Right atrium auricular region (tissue), 2 donors: ENCODE data around the gene KHNYN. TPM values are rescaled to one million over a fixed set of nuclear protein-coding genes. Genes with fewer than 3 reads are reported as not detected.

Source experiments
- DNase-seq: peaks from one replicate; pipeline ENCODE4 v3.0.0-alpha.2; 2019; ENCODE audit warnings: low spot score
- H3K27ac ChIP-seq, 2 donors: fragments of 200-600 bp; sonication (generic); 1 replicate in 1 of 2; 2 replicates in 1 of 2; pipeline ENCODE4 v1.5.1; 2016 to 2019
- H3K27me3 ChIP-seq, 2 donors: fragments of 200-600 bp; sonication (generic); one replicate each; pipeline versions ENCODE4 v1.5.1 to v1.6.0; 2017 to 2019
- H3K36me3 ChIP-seq: fragments of 200-600 bp; sonication (generic); one replicate; pipeline ENCODE4 v1.5.1; 2016
- H3K4me1 ChIP-seq, 2 donors: fragments of 200-600 bp; sonication (generic); one replicate each; pipeline versions ENCODE4 v1.5.1 to v1.6.0; 2017 to 2019
- H3K4me3 ChIP-seq, 2 donors: fragments of 200-600 bp; sonication (generic); 1 replicate in 1 of 2; 2 replicates in 1 of 2; pipeline ENCODE4 v1.5.1; 2017 to 2019; ENCODE audit warnings: mild to moderate bottlenecking in 1 of 2, moderate library complexity in 1 of 2
- H3K9me3 ChIP-seq, 2 donors: fragments of 200-600 bp; sonication (generic); one replicate each; pipeline ENCODE4 v1.5.1; 2019
- total RNA-seq, 2 donors: library from RNA; depleted of rRNA; stranded (reverse); fragments of >200 nt; gene quantifications; one replicate each; pipeline ENCODE4 v1.1.0, GENCODE V29; 2016
- TF ChIP-seq, protein P1 (sequence below), 2 donors: fragments of 200-600 bp; sonication (generic); IDR thresholded peaks; one replicate each; pipeline ENCODE4 v1.5.1; 2019; ENCODE audit warnings: antibody characterized with exemption in 2 of 2

KHNYN gene
- total RNA-seq, 2 donors from 2014 or later = 16.3 to 23.0 TPM

DNA sequence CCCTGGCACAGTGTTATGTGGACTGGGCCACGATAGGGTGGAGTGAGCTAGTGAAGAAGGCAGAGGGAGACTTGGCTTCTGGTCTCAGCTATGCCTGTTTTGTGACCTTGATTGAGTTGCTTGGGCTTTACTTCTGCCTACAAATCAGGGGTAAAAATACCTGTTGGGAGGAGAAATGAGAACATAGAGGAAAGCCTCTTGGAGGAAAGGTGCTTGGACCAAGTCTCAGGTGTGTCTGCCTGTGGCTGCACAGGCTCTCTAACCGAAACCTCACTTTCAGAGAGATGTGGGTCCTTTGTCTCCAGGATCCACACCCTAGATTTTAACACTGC lies 7.9 kb downstream of the KHNYN start:
- TF ChIP-seq, protein P1, sequence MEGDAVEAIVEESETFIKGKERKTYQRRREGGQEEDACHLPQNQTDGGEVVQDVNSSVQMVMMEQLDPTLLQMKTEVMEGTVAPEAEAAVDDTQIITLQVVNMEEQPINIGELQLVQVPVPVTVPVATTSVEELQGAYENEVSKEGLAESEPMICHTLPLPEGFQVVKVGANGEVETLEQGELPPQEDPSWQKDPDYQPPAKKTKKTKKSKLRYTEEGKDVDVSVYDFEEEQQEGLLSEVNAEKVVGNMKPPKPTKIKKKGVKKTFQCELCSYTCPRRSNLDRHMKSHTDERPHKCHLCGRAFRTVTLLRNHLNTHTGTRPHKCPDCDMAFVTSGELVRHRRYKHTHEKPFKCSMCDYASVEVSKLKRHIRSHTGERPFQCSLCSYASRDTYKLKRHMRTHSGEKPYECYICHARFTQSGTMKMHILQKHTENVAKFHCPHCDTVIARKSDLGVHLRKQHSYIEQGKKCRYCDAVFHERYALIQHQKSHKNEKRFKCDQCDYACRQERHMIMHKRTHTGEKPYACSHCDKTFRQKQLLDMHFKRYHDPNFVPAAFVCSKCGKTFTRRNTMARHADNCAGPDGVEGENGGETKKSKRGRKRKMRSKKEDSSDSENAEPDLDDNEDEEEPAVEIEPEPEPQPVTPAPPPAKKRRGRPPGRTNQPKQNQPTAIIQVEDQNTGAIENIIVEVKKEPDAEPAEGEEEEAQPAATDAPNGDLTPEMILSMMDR (IDR thresholded peaks at IDR 0.05) = no peak
- peaks cover 64% of the 10 kb centered on the region for H3K36me3 ChIP-seq
- no peaks in the 10 kb centered on the region for H3K9me3 ChIP-seq
- DNase-seq = no peak
- H3K27me3 ChIP-seq = no peaks in the 10 kb centered on the region
- H3K4me3 ChIP-seq = no peak overlapping the region
- peak overlapping the region; percentile 65 to 67 for H3K27ac ChIP-seq
- peaks cover 0 to 45% of the 10 kb centered on the region in 2 donors for H3K4me1 ChIP-seq

DNA sequence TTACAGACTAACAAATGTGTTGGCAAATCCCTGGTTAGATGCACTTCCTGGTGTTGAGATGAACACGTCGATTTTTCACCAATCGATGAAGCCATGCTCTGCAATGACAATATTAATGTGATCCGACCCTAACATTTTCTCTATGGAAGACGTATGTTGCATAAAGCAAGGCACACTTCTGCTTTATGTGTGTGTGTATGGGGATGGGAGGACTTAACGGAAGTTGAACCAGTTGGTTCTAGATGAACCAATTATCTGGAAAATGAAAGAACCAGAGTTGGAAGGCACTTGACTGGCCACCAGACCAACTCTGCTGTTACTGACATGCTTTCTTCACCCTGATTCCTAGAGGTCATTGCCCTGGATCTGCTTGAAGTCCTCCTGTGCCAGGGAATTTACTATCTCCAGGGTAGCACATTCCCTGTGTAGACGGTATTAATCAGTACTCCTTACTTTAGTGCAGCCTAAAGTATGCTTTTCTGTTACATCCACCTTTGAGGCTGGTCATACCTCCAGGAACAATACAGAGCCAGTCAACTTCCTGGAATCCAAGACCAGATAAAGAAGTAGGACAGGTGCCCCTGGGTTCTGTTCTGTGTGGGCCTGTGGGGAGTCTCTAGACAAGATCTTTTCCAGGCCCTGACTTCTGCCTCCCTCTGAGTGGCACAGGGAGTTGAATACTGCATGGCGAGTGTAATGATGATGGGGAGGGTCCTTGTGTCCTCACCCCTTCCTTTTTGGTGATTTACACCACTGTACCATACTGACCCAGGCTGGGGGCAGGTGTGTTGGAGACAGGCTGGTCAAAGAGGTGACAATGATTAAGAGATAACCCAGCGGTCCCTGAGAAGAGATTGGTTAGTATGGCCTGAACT lies 8.7 kb downstream of the KHNYN start:
- TF ChIP-seq, protein P1 (IDR thresholded peaks at IDR 0.05) = no peak
- H3K9me3 ChIP-seq = no peaks in the 10 kb centered on the region
- H3K4me3 ChIP-seq = no peak overlapping the region
- H3K4me1 ChIP-seq = peaks cover 0 to 50% of the 10 kb centered on the region in 2 donors
- no peaks in the 10 kb centered on the region for H3K27me3 ChIP-seq
- DNase-seq = no peak
- H3K27ac ChIP-seq = peak overlapping the region; percentile 22 to 65
- peaks cover 56% of the 10 kb centered on the region for H3K36me3 ChIP-seq

DNA sequence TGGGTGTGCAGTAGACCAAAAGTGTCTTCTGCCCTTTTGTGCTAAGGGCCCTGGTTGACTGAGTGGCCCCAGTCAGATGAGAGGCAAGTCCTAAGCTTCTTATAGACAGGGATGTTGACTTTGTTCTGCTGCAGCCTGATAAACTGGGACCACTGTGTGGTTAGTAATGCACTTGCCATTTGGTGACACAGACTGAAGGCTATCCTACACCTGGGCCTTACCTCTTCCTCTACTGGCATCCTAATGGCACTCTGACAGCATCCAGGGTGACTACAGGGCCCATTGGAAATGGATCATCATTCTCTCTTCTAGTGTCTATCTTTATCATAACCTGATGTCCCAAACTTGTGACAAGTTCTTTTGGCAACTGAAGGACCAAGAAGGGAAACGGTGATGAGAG lies 9.5 kb downstream of the KHNYN start:
- TF ChIP-seq, protein P1 (IDR thresholded peaks at IDR 0.05) = no peak
- no peak for DNase-seq
- Histone ChIP-seq H3K27ac (no peak overlapping the region), H3K4me1 (peaks cover 0 to 51% of the 10 kb centered on the region in 2 donors), H3K4me3 (no peak overlapping the region), H3K9me3 (no peaks in the 10 kb centered on the region), H3K36me3 (peaks cover 55% of the 10 kb centered on the region), H3K27me3 (no peaks in the 10 kb centered on the region)

DNA sequence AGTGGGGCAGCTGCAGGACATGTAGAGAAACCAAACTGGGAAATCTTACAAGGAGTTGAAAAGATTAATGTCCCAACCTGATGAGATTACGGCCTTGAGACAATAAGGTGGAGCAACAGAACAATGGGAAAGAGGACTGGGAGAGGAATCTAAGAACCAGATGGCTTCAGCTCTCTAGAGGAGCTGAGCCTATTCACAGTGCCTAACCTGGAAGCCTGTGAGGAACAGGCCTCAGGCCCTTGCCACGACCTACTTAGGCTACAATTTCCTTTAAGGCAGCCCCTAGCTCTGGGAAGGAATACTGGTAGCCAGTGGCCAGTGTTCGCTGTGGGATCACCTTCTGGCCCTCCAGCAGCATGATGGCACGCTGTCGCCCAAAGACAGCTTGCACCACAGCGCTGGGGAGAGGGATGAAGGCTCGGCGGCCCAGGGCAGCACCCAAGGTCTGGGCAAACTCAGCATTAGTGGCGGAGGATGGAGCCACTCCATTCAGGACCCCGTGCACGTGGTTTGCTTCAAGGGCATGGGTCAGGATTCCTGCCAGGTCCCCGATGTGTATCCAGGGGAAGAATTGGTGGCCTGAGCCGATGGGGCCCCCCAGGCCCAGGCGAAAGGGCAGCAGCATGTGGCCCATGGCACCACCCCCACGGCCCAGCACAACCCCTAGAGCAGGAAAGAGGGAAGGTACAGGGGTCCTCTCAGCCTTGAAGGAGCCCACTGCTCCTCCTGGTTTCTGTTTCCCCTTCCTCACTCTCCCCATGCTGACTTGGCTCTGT lies 10.3 kb downstream of the KHNYN start:
- TF ChIP-seq, protein P1 (IDR thresholded peaks at IDR 0.05) = no peak
- no peak for DNase-seq
- Histone ChIP-seq H3K27me3 (no peaks in the 10 kb centered on the region), H3K36me3 (peaks cover 55% of the 10 kb centered on the region), H3K27ac (peak overlapping the region in 1 of 2 donors; percentile 7), H3K4me1 (peaks cover 0 to 51% of the 10 kb centered on the region in 2 donors), H3K9me3 (no peaks in the 10 kb centered on the region), H3K4me3 (no peak overlapping the region)

DNA sequence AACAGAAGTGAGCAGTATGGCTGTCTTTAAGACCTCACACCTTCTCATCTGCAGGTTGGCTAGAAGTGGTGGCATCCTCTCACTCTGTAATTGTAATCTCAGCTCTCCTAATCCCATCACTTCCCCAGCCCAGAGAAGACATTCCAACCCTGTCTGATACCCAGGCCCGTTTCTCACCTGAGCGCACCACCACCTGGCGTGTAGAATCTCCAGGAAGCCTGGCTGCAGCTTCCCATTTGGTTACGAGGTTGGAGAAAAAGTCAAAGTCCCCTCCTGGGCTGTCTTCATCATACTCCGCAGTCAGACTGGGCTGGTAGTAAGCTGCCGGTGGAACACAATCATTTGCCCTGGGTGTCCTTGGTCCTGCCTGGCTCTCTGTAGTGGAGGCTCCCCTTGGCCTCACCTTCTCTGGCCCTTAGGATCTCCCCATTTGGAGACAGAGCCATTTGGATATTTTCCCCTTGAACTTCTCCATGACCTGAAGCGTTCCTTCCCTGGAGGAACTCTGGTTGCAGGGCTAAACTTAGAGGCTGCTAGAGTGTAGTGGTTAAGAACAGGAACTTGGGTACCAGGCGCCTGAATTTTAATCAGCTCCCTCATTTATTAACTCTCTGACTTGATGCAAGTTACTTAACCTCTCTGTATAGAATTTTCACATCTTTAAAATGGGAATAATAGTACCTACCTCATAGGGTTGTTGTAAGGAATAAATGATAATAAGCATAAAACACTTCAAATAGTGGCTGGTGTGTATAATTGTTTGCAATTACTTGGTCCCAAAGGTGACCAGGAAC lies 11.0 kb downstream of the KHNYN start:
- TF ChIP-seq, protein P1 (IDR thresholded peaks at IDR 0.05) = no peak
- Histone ChIP-seq H3K4me1 (peaks cover 0 to 51% of the 10 kb centered on the region in 2 donors), H3K27me3 (no peaks in the 10 kb centered on the region), H3K9me3 (no peaks in the 10 kb centered on the region), H3K27ac (peak overlapping the region in 1 of 2 donors; percentile 99), H3K4me3 (no peak overlapping the region), H3K36me3 (peaks cover 54% of the 10 kb centered on the region)
- DNase-seq = no peak
